HG03460 (cell line): ENCODE measurements around the gene OTUD5.

ENCODE experiments used
- ATAC-seq: cut with Tn5 transposase; IDR thresholded peaks from one replicate; pipeline ENCODE4 v1.9.1; 2021; ENCODE audit not compliant: unreplicated experiment

The OTUD5 gene

DNA sequence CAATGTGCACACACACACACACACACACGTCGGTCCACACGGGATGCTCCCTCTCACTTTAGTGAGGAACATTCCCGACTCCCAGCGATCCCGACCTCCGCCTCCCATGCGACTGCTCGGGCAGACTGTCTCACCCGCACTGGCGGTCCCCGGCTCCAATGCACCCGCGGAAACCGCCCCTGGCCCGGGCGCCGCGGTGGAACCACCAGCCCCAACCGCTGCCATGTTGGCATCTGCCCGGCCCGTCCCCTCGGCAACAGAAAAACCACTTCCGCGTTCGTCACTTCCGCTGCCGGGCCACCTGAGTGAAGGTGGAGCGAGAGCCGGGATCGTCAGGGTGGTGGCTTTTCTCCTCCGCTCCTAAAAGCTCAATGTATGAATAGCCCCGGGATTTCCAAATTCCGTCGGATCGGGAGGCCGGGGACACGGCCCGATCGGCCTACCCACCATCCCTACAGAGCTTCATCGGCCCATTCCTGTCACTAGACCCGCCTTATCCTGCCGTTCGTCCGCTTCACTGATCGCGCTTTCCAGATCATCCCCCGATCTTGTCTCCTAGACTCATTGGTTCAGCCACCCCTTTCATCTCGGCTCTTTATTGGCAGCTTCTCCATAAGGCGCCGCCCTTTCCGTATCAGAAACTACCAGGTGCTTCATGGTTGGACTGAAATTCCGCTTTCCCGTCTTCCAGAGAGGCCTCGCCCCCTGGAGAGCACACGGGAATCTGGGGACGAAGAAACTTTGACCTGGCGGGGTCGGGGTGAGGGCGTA, 45.8 kb downstream of the OTUD5 start, which contains the start of gene SLC35A2:
TSS of gene SLC35A2 (minus strand) at position 235 of the 771 bp plus-strand sequence. CDS start at position 225, 10 bp downstream.
- ATAC-seq: peak; percentile 71

- no peak for ATAC-seq
These were observed 46.4 kb downstream of the OTUD5 start for GRCh38 chrX:48910926-48911411.

GRCh38 chrX:48909703-48910294, 47.6 kb downstream of the OTUD5 start:
- no peak for ATAC-seq

GRCh38 chrX:48908600-48908999, 48.8 kb downstream of the OTUD5 start:
- ATAC-seq: no peak

DNA sequence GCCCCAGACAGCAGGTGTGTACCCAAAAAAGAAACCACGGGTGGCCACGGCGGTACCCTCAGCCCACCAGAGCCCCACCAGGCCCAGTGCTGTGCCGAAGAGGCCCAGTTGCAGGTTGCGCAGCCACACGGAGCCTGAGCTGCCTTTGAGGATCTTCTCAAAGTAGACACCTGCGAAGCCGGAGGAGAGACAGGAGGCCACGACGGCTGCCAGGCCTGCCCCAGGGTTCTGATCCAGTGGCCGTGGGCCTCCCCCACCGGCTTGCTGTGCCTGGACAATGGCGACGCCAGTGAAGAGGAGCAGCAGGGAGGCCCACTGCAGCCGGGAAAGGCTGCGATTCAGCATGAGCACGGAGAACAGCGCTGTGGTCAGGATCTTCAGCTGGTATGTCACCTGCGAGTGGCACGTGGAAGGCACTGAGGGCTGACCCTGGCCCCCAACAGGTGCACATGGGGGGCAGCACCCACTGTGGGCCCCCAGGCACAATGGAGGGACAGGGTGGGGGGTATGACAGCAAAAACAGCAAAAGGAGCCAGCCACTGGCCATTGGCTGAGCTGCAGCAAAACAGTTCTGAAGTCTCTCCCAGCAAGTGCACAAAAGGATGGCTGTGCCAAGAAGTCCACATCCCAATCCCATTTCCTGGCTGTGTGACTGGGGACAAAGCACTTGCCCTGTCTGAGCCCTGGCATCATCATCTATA, 52.2 kb downstream of the OTUD5 start:
- no peak for ATAC-seq

DNA sequence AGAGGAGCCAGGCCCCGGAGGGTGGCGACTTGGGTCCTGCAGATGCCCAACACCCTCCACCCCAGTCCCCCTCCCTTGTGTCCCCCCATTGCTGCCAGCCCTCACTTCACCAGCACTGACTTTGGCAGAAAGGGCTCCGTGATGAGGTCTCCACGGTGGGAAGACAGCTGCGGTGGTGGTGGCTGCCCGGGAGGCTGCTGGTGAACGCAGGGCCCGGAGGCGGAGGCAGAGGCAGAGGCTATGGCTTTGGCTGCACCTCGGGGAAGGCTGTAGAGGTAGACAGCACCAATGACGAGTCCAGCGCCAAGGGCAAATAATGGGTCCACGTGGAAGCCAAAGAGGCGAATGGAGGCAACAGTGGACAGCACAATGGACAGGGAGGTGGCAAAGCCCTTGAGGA, 52.8 kb downstream of the OTUD5 start:
- ATAC-seq: no peak

GRCh38 chrX:48904180-48904579, 53.2 kb downstream of the OTUD5 start:
- ATAC-seq: no peak

GRCh38 chrX:48903290-48903689, 54.1 kb downstream of the OTUD5 start:
- no peak for ATAC-seq

DNA sequence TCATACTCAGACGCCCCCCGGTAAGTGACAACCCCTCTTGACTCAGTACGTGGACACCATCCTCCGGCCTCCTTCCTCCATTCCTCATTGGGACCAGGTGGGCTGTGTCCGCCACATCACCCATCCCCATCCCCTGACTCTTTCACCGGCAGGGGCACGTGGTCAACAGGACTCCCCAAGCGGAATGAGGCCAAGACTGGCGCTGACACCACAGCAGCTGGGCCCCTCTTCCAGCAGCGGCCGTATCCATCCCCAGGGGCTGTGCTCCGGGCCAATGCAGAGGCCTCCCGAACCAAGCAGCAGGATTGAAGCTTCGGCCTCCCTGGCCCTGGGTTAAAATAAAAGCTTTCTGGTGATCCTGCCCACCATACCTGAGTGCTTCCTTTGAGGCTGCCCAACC, 54.6 kb downstream of the OTUD5 start:
- ATAC-seq: no peak

DNA sequence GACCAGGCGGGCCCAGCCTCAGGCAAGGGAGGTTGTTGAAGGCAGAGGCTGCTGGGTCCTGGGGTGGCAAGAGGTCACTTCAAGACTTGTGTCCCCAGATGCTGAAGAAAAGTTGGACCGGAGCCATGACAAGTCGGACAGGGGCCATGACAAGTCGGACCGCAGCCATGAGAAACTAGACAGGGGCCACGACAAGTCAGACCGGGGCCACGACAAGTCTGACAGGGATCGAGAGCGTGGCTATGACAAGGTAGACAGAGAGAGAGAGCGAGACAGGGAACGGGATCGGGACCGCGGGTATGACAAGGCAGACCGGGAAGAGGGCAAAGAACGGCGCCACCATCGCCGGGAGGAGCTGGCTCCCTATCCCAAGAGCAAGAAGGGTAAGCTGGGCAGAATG, 55.3 kb downstream of the OTUD5 start:
- ATAC-seq: no peak

GRCh38 chrX:48901069-48901468, 56.3 kb downstream of the OTUD5 start:
- ATAC-seq: no peak

GRCh38 chrX:48899078-48899410, 58.4 kb downstream of the OTUD5 start:
- no peak for ATAC-seq

- peak; percentile 93 for ATAC-seq
These were observed 59.6 kb downstream of the OTUD5 start, which contains the start of the genes PQBP1 and TIMM17B for GRCh38 chrX:48897625-48898306. Gene PQBP1 (plus strand): TSS chrX:48897930. CDS start chrX:48898510, 580 bp downstream. Gene TIMM17B (minus strand): TSS chrX:48897768. CDS start chrX:48897749, 19 bp downstream.

GRCh38 chrX:48897157-48897624, 60.2 kb downstream of the OTUD5 start:
- peak; percentile 7 for ATAC-seq

- ATAC-seq: no peak
These were observed 60.8 kb downstream of the OTUD5 start for GRCh38 chrX:48896611-48897011.

GRCh38 chrX:48894891-48895290, 62.5 kb downstream of the OTUD5 start:
- no peak for ATAC-seq

DNA sequence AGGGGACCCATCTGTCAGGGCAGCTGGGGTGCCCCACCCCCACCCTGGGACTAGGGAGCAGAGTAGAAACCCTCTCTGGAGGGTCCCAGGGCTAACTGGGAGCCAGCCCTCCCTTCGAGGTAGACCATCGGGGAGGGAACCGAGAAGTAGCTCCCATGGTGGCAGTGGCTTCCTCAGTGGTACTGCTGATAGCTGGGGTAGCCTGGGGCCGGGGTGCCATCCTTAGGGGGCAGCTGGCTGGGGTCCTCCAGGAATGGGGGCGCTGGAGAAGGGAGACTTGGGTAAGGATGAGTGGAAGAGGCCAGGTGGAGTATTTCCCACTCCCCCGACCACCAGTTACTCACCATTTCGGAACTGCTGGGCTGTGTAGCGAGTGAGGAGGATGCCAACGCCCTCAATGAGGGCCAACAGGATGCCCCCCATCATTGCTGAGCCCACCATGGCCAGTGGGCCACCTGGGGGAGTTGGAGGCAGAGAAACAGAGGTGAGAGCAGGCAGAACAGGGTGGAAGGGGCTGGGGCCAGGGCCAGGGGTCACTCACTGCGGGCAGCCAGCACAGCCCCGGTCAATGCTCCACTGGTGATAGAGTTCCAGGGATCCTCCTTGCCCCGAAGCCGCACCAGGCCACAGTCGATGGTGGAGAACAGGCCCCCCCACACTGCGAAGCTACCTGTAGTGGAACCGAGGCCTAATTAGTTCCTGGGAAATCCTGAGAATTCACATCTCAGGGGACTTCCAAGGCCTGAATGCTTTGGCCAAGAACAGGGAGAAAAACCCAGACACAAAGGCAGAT, 63.7 kb downstream of the OTUD5 start:
- ATAC-seq: no peak

GRCh38 chrX:48892896-48893295, 64.5 kb downstream of the OTUD5 start:
- ATAC-seq: no peak

GRCh38 chrX:48891402-48892288, 65.8 kb downstream of the OTUD5 start:
- ATAC-seq: peak; percentile 76
